GM10266 (cell line): ENCODE measurements around the gene WDR62.

Source experiments
- DNase-seq: peaks from one replicate; pipeline ENCODE4 v3.0.0; 2012; ENCODE audit errors: extremely low spot score
- TF ChIP-seq, protein P1 (sequence below): IDR thresholded peaks from 2 replicates; pipeline ENCODE4 v1.5.1; 2012; ENCODE audit warnings: mild to moderate bottlenecking, low read depth; ENCODE audit not compliant: control insufficient read depth, insufficient read depth; ENCODE audit errors: missing control alignments

WDR62 gene

DNA sequence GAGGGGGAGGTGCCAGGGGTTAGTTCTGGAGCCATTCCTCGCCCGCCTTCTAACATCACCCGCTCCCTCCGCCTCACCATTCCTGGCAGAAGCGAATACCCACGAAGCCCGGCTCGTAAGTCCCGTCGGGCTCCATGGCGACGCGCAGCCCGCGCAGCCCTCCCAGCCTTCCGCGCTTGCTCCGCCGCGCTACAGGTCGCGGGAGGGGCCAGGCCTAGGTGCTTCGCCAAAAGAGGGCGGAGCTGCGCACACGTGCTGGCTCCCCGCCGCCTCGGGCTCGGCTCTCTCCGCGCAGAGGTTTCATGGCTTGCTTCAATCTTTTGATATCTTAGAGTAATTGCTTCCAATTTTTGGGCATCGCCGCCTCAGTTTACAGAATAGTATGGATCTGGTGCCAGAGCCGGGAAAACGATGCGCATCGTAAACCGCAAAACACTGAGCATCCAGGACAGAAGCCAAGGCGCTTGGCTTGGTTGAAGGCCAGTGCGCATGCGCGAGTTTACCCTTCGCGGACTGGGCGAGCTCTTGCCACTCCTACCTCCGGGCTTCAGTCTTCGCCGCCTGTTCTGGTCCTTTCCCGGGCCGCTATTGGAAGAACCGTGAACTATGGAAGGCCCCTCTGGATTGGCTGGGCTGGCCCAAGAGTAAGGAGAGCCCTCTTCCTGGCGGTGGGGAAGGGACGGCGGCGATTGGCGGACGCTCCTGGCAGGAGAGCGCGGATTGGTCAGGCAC is 60.2 kb downstream of the WDR62 start, which contains the start of gene POLR2I:
TSS of gene POLR2I (minus strand) at position 155 of the 732 bp plus-strand sequence. CDS start at position 136, 19 bp downstream.
- DNase-seq = peak; percentile 99
- TF ChIP-seq, protein P1, sequence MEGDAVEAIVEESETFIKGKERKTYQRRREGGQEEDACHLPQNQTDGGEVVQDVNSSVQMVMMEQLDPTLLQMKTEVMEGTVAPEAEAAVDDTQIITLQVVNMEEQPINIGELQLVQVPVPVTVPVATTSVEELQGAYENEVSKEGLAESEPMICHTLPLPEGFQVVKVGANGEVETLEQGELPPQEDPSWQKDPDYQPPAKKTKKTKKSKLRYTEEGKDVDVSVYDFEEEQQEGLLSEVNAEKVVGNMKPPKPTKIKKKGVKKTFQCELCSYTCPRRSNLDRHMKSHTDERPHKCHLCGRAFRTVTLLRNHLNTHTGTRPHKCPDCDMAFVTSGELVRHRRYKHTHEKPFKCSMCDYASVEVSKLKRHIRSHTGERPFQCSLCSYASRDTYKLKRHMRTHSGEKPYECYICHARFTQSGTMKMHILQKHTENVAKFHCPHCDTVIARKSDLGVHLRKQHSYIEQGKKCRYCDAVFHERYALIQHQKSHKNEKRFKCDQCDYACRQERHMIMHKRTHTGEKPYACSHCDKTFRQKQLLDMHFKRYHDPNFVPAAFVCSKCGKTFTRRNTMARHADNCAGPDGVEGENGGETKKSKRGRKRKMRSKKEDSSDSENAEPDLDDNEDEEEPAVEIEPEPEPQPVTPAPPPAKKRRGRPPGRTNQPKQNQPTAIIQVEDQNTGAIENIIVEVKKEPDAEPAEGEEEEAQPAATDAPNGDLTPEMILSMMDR = no peak

DNA sequence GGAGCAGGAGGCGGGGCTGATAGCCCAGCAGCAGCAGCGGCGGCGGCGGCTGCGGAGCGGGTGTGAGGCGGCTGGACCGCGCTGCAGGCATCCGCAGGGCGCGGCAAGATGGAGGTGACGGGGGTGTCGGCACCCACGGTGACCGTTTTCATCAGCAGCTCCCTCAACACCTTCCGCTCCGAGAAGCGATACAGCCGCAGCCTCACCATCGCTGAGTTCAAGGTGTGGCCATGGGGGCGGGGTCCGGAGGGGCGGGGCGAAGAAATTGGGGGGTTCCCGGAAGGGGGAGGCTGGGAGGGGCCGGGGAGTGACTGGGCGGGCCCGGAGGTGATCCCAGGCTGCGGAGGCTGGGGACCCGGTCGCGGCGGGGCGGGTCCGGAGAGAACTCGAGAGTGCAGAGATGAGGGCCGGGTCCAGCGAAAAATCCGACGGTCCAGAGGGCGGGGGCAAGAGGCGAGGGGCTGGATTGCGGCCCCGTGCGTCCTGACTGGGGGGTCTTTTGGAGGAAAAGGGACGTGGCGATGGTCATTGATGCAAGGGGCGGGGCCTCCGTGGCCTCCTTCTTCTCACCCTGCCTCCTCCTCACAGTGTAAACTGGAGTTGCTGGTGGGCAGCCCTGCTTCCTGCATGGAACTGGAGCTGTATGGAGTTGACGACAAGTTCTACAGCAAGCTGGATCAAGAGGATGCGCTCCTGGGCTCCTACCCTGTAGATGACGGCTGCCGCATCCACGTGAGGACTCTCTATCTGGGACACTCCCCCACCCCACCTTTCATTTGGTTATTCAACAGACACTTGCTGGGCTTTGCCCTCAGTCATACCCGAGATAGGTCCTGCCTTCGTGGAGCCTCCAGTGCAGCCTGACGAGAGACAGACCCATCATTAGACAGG is 61.0 kb downstream of the WDR62 start, which contains the start of gene TBCB:
TSS of gene TBCB (plus strand) at position 16 of the 891 bp plus-strand sequence. CDS start at position 109, 93 bp downstream.
- TF ChIP-seq, protein P1 = no peak

DNA sequence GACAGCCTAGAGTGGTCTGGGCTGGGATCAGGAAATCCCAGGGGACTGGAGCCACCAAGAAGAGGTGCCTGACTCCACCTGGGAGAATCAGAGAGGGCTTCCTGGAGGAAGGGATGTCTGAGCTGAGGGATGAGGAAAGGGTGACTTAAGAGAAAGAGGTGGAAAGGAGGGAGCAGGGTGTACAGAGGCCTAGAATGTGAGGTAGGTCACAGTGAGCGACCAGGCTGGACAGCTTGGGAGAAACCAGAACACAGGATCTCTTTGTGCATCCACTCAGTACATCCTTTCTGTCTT is 61.6 kb downstream of the WDR62 start:
- no peak for DNase-seq
- TF ChIP-seq, protein P1 = no peak

More for the DNA sequence above, 61.0 kb downstream of the WDR62 start, which contains the start of gene TBCB:
- peak; percentile 93 for DNase-seq

DNA sequence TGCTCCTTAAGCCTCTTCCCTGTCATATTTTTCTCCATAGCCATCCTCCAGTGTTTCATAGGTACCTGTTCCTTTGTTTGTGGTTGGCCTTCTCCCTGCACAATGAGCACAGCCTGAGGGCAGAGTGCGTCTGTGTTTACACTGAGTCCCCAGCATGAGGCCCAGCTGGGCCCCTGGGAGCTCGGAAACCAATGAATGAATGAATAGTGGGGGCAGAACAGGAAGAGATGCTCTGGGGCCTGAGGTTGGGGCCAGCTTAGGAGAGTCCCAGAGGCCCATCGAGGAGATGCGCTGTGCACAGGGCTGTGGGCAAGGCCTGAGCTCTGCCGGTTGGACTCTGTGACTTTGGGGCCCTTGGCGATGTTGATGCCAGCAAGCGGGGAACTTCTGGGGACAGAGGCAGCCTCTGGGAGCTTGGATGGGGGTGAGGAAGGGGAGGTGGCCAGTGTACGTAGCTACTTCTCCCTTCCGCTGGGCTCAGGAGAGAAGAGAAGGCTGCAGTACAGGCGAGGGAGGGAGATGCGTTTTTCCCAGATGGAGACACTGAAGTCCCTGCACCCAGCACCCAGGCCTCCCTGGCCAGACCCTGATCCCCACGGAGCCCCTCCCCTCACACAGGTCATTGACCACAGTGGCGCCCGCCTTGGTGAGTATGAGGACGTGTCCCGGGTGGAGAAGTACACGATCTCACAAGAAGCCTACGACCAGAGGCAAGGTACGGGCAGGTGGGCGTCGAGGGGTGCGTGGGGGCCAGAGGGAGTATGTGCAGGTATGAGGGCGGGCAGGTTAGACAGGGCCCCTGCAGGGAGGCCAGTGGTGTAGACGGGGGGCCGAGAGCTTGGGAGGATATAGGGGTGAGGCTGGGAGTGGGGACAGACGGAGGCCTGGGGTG is 65.6 kb downstream of the WDR62 start:
- no peak for DNase-seq
- TF ChIP-seq, protein P1 = no peak

DNA sequence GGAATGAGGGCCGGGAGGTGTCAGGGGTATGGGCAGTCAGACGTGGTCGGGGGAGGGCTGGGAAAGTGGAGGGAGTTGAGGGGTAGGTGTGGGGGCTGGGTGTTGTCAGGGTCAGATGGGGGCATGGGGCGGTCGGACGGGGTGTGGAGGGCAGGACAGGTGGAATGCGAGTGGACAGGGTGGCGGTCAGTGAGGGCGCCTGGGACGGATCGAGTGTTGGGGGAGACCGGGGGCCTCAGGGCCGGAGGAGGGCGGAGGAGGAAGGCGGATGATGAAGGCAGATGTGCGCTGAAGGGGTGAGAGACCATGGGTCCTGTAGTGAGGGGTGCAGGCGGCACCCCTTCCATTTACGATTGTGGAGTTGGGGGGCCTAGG is 66.3 kb downstream of the WDR62 start:
- TF ChIP-seq, protein P1 = no peak
- DNase-seq = no peak

DNA sequence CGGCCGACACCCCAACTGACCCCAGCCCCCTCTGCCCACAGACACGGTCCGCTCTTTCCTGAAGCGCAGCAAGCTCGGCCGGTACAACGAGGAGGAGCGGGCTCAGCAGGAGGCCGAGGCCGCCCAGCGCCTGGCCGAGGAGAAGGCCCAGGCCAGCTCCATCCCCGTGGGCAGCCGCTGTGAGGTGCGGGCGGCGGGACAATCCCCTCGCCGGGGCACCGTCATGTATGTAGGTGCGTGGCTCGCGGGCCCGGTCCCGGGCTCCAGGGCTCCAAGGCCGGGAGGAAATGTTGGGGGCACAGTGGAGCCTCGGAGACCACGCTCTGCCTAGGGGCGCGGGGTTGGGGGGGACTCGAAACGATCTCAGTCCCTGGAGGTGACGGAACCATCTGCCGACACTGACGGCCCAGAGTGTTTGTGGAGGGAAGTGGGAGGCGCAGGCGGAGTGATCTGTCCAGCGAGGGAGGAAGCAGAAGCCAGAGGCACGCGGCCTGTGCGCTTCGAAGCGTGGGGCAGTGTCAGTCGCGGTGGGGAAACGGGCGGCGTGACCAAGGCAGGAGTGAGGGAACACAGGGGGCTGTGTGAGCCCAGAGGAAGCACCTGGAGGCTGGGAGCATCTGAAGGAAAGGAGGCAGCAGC is 66.9 kb downstream of the WDR62 start:
- TF ChIP-seq, protein P1 = no peak
- DNase-seq = no peak
